ENCODE data around the gene CSTB. TPM values are rescaled to one million over a fixed set of nuclear protein-coding genes. Genes with fewer than 3 reads are reported as not detected.
A peak's percentile ranks its signal among the peaks of the same experiment; 100 is the strongest.

CSTB gene
- total RNA-seq, 1 experiment from 2014 or later: 151 TPM

DNA sequence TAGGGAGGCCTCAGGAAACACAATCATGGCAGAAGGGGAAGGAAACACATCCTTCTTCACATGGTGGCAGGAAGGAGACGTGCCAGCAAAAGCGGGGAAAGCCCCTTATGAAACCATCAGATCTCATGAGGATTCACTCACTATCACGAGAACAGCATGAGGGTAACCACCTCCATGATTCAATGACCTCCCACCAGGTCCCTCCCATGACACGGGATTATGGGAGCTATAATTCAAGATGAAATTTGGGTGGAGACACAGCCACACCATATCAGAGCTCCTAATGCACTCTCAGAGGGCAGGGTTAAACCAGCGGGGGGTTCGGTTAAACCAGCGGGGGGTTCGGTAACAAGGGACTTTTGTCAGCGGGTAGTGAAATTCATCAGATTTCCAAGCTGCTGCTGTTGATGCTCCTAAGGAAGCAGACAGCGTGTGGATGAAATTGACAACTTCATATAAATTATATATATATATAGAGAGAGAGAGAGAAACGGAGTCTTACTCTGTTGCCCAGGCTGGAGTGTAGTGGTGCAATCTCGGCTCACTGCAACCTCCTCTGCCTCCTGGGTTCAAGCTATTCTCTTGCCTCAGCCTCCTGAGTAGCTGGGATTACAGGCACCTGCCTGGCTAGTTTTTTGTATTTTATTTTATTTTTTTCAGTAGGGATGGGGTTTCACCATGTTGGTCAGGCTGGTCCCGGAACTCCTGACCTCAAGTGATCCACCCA lies 4.2 kb downstream of the CSTB start:
- ChIA-PET POLR2A (ENCODE audit: unreplicated experiment) (no interaction called here), CTCF (no interaction called here)

GRCh38 chr21:43771199-43771675 lies 4.9 kb downstream of the CSTB start:
- Histone ChIP-seq H4K20me1 (ENCODE audit: low read length) (peaks cover 30% of the 10 kb centered on the region), H3K27me3 (ENCODE audit: low read length) (no peaks in the 10 kb centered on the region), H2AFZ (ENCODE audit: low read length) (no peak overlapping the region), H3K4me3 (ENCODE audit: low read length) (no peak overlapping the region), H3K9ac (ENCODE audit: low read length) (no peak overlapping the region), H3F3A (ENCODE audit: low read length, unreplicated experiment) (peaks cover 15% of the 10 kb centered on the region), H3K79me2 (ENCODE audit: low read length) (peaks cover 32% of the 10 kb centered on the region), H3K4me2 (ENCODE audit: low read length) (no peak overlapping the region), H3K4me1 (ENCODE audit: insufficient read depth, low read length) (peaks cover 38% of the 10 kb centered on the region), H3K27ac (ENCODE audit: low read length) (peak overlapping the region; percentile 0; the same call in 1 of the 2 replicates), H3K9me3 (ENCODE audit: low read length) (no peaks in the 10 kb centered on the region), H3K9me2 (replicated peaks; ENCODE audit: low read length) (no peaks in the 10 kb centered on the region), H3K36me3 (ENCODE audit: low read depth, low read length) (peaks cover 27% of the 10 kb centered on the region)
- no peak for DNase-seq
- ChIA-PET CTCF (no interaction called here), POLR2A (ENCODE audit: unreplicated experiment) (no interaction called here)
- intact Hi-C loops (cut with micrococcal nuclease): no loop called here
- no TSS peak for BruUV-seq (replicated peaks)
- TF ChIP-seq EZH2phosphoT487 (IDR thresholded peaks at IDR 0.05; ENCODE audit: borderline replicate concordance, low read length) (no peak), EZH2 (IDR thresholded peaks at IDR 0.05; ENCODE audit: low read length, unreplicated experiment) (no peak)
- TF ChIP-seq, protein P1, sequence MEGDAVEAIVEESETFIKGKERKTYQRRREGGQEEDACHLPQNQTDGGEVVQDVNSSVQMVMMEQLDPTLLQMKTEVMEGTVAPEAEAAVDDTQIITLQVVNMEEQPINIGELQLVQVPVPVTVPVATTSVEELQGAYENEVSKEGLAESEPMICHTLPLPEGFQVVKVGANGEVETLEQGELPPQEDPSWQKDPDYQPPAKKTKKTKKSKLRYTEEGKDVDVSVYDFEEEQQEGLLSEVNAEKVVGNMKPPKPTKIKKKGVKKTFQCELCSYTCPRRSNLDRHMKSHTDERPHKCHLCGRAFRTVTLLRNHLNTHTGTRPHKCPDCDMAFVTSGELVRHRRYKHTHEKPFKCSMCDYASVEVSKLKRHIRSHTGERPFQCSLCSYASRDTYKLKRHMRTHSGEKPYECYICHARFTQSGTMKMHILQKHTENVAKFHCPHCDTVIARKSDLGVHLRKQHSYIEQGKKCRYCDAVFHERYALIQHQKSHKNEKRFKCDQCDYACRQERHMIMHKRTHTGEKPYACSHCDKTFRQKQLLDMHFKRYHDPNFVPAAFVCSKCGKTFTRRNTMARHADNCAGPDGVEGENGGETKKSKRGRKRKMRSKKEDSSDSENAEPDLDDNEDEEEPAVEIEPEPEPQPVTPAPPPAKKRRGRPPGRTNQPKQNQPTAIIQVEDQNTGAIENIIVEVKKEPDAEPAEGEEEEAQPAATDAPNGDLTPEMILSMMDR (conservative IDR thresholded peaks at IDR 0.05; ENCODE audit: low read depth, low read length): no peak
- ATAC-seq: no peak

More for the DNA sequence above, 4.2 kb downstream of the CSTB start:
- ATAC-seq (no peak), DNase-seq (no peak)
- no peaks in the 10 kb centered on the region for H3K9me2 ChIP-seq (replicated peaks; ENCODE audit: low read length)
- no peak overlapping the region for H3K4me3 ChIP-seq (ENCODE audit: low read length)
- H3K4me2 ChIP-seq (ENCODE audit: low read length): no peak overlapping the region
- TF ChIP-seq, protein P1 (conservative IDR thresholded peaks at IDR 0.05; ENCODE audit: low read depth, low read length): no peak
- no peak for TF ChIP-seq EZH2 (IDR thresholded peaks at IDR 0.05; ENCODE audit: low read length, unreplicated experiment)
- no peak for TF ChIP-seq EZH2phosphoT487 (IDR thresholded peaks at IDR 0.05; ENCODE audit: borderline replicate concordance, low read length)
- peaks cover 30% of the 10 kb centered on the region for H4K20me1 ChIP-seq (ENCODE audit: low read length)
- peaks cover 27% of the 10 kb centered on the region for H3K36me3 ChIP-seq (ENCODE audit: low read depth, low read length)
- intact Hi-C loops (cut with micrococcal nuclease): no loop called here
- peaks cover 37% of the 10 kb centered on the region for H3K79me2 ChIP-seq (ENCODE audit: low read length)
- H3K9ac ChIP-seq (ENCODE audit: low read length): no peak overlapping the region
- peaks cover 15% of the 10 kb centered on the region for H3F3A ChIP-seq (ENCODE audit: low read length, unreplicated experiment)
- no TSS peak for BruUV-seq (replicated peaks)
- H3K27me3 ChIP-seq (ENCODE audit: low read length): no peaks in the 10 kb centered on the region
- H3K27ac ChIP-seq (ENCODE audit: low read length): peak overlapping the region; percentile 0; the same call in 1 of the 2 replicates
- H3K4me1 ChIP-seq (ENCODE audit: insufficient read depth, low read length): peaks cover 40% of the 10 kb centered on the region
- no peaks in the 10 kb centered on the region for H3K9me3 ChIP-seq (ENCODE audit: low read length)
- no peak overlapping the region for H2AFZ ChIP-seq (ENCODE audit: low read length)

DNA sequence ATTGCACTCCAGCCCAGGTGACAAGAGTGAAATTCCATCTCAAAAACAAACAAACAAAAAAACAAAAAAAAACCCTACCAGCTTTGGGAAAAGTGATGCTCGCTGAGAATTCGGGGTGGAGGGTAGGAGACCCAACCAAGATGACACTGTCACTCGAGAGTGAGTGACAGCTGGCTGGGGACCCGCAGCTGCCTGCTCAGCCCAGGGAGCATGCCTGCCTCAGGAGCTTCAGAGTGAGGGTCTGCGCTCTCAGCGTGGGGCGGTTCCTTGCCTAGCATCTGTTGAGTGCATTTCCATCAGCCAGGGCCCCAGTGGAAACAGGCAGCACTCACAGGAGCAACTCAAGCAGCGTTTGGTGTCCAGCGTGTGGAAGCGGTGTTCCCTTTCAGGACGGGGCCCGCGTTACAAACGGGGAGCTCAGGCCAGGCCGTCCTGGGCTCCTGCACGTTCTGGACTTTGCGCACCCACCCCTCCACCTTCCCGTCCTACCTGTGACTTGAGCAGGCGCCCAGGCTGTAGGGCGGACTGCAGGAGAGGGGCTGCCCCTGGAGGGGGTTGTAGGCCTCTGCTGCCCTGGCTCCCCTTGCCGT lies 5.9 kb downstream of the CSTB start:
- intact Hi-C loops (cut with micrococcal nuclease): no loop called here
- TF ChIP-seq EZH2phosphoT487 (IDR thresholded peaks at IDR 0.05; ENCODE audit: borderline replicate concordance, low read length) (no peak), EZH2 (IDR thresholded peaks at IDR 0.05; ENCODE audit: low read length, unreplicated experiment) (no peak)
- TF ChIP-seq, protein P1 (conservative IDR thresholded peaks at IDR 0.05; ENCODE audit: low read depth, low read length): no peak
- ATAC-seq: no peak
- no peak for DNase-seq
- no peak overlapping the region for H3K4me2 ChIP-seq (ENCODE audit: low read length)
- no peak overlapping the region for H3K27ac ChIP-seq (ENCODE audit: low read length)
- H3K27me3 ChIP-seq (ENCODE audit: low read length): no peaks in the 10 kb centered on the region
- H2AFZ ChIP-seq (ENCODE audit: low read length): no peak overlapping the region
- H3K4me3 ChIP-seq (ENCODE audit: low read length): no peak overlapping the region
- peaks cover 38% of the 10 kb centered on the region for H3K4me1 ChIP-seq (ENCODE audit: insufficient read depth, low read length)
- H4K20me1 ChIP-seq (ENCODE audit: low read length): peaks cover 21% of the 10 kb centered on the region
- POLR2A ChIA-PET (ENCODE audit: unreplicated experiment): no interaction called here
- no peak overlapping the region for H3K9ac ChIP-seq (ENCODE audit: low read length)
- H3K36me3 ChIP-seq (ENCODE audit: low read depth, low read length): peaks cover 20% of the 10 kb centered on the region
- peaks cover 16% of the 10 kb centered on the region for H3F3A ChIP-seq (ENCODE audit: low read length, unreplicated experiment)
- H3K9me2 ChIP-seq (replicated peaks; ENCODE audit: low read length): no peaks in the 10 kb centered on the region
- CTCF ChIA-PET: no interaction called here
- BruUV-seq (replicated peaks): no TSS peak
- H3K79me2 ChIP-seq (ENCODE audit: low read length): peaks cover 22% of the 10 kb centered on the region
- H3K9me3 ChIP-seq (ENCODE audit: low read length): no peaks in the 10 kb centered on the region
